Suppressor macrophage treated with lipopolysaccharide for 1 hour (primary cell): Measurements from ENCODE around the gene ZNF865.

Experiments used
- DNase-seq, 3 donors: peaks; one replicate each; pipeline ENCODE4 v3.0.0-alpha.2; 2020 to 2022

ZNF865 gene

DNA sequence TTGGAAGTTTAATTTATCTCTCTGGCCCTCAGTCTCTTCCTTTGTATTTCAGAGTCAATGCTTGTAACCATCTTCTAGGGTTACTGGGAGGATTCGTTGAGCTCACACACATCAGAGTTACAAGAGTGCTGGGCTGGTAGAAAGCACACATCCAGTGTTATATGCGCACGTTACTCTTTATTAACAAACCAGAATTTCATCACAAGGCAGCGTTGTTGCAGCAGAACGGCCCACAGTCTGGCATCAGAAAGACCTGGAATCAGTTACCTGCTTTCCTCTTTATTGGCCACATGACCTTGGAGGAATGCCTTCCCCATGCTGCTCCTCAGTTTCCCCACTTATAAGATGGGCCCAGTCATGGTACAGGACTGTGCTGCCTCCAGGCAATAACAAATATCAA, 3.9 kb downstream of the ZNF865 start:
- DNase-seq = no peak

- peak in 2 of 3 donors; percentile 27 to 45 for DNase-seq
Observed at GRCh38 chr19:55611300-55611982, 6.0 kb downstream of the ZNF865 start.

DNA sequence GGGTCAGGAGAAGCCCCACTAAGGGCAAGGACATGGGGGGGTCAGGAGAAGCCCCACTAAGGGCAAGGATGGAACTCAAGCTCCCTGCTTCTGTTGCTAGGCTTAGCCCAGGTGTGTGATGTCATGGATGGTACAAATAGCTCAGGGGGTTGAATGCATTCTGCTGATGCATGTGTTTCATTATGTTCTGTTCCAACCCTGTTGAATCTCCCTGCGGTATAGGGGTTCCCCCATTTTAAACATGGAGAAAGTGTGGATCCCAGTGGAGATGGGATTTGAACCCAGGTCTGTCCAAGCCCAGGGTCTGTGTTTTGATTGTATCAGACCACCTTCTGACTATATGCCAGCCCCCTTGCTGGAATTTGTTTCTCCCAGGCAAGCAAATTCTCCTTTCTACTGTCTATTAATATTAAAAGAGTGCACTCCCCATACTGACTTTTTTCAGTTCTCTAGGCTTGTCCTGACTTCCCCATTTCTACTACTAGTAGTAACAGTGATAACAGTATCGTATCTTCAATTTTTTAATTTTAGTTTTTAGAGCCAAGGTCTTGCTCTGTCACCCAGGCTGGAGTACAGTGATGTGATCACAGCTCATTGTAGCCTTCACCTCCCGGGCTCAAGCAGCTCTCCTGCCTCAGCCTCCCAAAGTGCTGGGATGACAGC, 6.7 kb downstream of the ZNF865 start:
- DNase-seq = no peak

GRCh38 chr19:55613396-55613795, 7.9 kb downstream of the ZNF865 start:
- DNase-seq = no peak

DNA sequence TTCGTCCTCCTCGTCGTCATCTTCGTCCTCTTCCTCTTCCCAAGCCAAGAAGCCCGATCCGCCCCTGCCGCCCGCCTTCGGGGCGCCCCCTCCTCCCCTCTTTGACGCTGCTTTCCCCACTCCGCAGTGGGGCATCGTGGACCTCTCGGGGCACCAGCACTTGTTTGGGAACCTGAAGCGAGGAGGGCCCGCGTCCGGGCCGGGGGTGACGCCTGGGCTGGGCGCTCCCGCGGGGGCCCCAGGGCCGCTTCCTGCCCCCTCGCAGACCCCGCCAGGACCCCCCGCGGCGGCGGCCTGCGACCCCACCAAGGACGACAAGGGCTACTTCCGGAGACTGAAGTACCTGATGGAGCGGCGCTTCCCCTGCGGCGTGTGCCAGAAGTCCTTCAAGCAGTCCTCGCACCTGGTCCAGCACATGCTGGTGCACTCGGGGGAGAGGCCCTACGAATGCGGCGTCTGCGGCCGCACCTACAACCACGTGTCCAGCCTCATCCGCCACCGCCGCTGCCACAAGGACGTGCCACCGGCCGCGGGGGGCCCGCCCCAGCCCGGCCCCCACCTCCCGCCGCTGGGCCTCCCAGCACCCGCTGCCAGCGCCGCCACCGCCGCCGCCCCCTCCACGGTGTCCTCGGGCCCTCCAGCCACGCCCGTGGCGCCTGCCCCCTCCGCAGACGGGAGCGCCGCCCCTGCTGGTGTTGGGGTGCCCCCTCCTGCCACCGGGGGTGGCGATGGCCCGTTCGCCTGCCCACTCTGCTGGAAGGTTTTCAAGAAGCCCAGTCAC, 8.7 kb downstream of the ZNF865 start:
- no peak for DNase-seq

DNA sequence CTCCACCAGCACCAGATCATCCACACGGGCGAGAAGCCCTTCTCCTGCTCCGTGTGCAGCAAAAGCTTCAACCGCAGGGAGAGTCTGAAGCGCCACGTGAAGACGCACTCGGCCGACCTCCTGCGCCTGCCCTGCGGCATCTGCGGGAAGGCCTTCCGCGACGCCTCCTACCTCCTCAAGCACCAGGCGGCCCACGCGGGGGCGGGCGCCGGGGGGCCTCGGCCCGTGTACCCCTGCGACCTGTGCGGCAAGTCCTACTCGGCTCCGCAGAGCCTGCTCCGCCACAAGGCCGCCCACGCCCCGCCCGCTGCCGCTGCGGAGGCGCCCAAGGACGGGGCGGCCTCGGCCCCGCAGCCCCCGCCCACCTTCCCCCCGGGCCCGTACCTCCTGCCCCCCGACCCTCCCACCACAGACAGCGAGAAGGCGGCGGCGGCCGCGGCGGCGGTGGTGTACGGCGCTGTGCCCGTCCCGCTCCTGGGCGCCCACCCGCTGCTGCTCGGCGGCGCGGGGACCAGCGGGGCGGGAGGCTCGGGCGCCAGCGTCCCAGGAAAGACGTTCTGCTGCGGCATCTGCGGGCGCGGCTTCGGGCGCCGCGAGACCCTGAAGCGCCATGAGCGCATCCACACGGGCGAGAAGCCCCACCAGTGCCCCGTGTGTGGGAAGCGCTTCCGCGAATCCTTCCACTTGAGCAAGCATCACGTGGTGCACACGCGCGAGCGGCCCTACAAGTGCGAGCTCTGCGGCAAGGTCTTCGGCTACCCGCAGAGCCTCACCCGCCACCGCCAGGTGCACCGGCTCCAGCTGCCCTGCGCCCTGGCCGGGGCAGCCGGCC, 9.5 kb downstream of the ZNF865 start:
- no peak for DNase-seq

- DNase-seq = no peak
Observed at GRCh38 chr19:55615543-55616394, 10.3 kb downstream of the ZNF865 start.

- DNase-seq = no peak
Observed at GRCh38 chr19:55616395-55616875, 11.0 kb downstream of the ZNF865 start.

GRCh38 chr19:55617426-55617825, 12.0 kb downstream of the ZNF865 start:
- DNase-seq = no peak

- no peak for DNase-seq
Observed at GRCh38 chr19:55618426-55618825, 13.0 kb downstream of the ZNF865 start.

- peak in 2 of 3 donors; percentile 45 to 48 for DNase-seq
Observed at GRCh38 chr19:55619286-55619685, 13.8 kb downstream of the ZNF865 start.

DNA sequence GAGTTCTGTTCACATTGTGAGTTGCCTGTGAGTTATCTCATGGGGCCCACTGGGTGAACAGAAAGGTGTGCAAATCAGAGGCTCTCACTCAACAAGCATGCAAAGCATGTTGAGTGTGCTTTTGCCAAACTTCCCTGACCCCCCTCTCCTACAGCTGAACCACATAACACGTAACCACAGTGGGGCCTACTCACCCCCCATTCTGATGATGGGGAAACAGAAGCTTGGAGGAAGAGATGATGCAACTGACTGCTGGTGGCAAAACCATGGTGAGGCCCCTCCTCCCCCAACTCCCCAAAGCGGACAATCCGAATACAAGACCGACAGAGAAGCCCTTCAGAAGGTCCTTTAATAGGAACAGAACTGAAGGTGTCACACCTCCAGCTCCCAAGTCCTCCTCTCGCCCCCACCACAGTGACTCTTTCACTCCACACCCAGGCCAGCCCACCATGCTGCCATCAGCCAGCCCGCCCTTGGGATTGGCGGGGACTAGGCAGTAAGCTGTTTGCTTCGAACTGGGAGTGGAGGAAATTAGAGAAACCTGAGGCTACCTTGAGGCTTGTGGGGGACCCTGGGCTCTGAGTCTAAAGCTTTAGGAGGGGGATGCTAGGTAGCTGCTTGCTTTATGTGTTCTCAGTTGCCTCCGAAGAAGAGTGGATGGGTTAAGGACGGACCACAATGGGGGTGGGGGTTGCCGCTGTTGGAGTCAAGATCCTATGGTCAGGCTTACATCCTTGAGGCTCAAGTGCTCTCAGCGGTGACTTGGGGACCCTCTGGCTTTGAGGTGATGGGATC, 15.2 kb downstream of the ZNF865 start:
- peak; percentile 67 to 77 (median 73) for DNase-seq

- no peak for DNase-seq
Observed at GRCh38 chr19:55621205-55621672, 15.8 kb downstream of the ZNF865 start.

DNA sequence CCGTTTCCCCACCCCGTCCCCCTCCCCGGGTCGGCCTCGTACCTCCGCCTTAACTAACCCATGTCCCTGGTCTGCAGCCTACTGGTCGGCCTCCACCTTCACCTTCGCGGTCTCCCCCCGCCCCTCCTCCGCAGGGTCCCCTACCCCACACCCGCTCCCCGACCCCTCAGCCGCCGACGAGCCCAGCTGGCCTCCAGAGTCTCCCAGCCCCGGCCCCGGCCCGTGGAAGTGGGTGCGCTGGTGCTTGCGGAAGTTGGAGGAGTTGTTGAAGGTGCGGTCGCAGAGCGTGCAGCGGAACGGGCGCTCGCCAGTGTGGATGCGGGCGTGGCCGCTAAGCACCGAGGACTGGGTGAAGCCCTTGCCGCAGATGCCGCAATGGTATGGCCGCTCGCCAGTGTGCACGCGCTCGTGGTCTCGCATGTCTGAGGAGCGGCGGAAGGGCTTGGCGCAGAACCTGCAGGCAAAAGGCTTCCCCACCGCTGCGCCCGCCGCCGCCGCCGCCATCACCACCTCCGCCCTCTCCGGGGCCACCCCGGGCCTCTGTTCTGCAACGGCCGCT, 16.3 kb downstream of the ZNF865 start:
- DNase-seq = no peak

- no peak for DNase-seq
Observed at GRCh38 chr19:55622242-55622969, 17.0 kb downstream of the ZNF865 start.

GRCh38 chr19:55623130-55623529, 17.7 kb downstream of the ZNF865 start:
- no peak for DNase-seq

- no peak for DNase-seq
Observed at GRCh38 chr19:55623561-55623960, 18.1 kb downstream of the ZNF865 start.

- peak; percentile 96 to 99 (median 99) for DNase-seq
Observed at GRCh38 chr19:55624109-55625003, 18.9 kb downstream of the ZNF865 start, which contains the start of gene ZNF784. TSS of gene ZNF784 (minus strand) at chr19:55624566. CDS start at chr19:55624561, 5 bp downstream.

- DNase-seq = no peak
Observed at GRCh38 chr19:55625004-55625326, 19.5 kb downstream of the ZNF865 start.
